ENCODE measurements around the gene ZNF789.

ZNF789 gene

DNA sequence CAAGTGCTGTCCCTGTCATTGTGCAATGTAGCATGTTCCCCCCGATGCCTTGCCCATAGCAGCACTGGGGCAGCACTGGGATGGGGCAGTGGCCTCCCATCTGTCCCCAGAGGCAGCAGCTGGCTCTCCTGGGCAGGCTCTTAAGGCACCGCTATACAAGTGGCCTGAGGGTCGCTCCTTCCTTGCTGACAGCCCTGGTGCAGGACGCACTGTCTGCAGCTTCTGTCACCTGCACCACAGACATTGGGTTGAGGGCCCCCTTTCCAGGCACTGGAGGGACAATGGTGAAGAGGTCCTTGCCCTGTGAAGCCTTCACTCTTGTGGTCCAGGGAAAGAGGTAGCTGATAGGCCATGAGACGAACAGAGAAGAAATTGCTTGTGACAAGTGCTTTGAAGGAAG is 23.4 kb upstream of the ZNF789 start:
- no peak overlapping the region for H3K4me3 ChIP-seq (ENCODE audit: low read depth, low read length)
- in situ Hi-C loops (cut with HindIII; ENCODE audit: low sequenced_read_pairs), result no loop called here
- DNase-seq (ENCODE audit: low read depth, low spot score), result no peak
- TF ChIP-seq, protein P1, sequence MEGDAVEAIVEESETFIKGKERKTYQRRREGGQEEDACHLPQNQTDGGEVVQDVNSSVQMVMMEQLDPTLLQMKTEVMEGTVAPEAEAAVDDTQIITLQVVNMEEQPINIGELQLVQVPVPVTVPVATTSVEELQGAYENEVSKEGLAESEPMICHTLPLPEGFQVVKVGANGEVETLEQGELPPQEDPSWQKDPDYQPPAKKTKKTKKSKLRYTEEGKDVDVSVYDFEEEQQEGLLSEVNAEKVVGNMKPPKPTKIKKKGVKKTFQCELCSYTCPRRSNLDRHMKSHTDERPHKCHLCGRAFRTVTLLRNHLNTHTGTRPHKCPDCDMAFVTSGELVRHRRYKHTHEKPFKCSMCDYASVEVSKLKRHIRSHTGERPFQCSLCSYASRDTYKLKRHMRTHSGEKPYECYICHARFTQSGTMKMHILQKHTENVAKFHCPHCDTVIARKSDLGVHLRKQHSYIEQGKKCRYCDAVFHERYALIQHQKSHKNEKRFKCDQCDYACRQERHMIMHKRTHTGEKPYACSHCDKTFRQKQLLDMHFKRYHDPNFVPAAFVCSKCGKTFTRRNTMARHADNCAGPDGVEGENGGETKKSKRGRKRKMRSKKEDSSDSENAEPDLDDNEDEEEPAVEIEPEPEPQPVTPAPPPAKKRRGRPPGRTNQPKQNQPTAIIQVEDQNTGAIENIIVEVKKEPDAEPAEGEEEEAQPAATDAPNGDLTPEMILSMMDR (IDR thresholded peaks at IDR 0.05; ENCODE audit: low read depth, low read length), result no peak

DNA sequence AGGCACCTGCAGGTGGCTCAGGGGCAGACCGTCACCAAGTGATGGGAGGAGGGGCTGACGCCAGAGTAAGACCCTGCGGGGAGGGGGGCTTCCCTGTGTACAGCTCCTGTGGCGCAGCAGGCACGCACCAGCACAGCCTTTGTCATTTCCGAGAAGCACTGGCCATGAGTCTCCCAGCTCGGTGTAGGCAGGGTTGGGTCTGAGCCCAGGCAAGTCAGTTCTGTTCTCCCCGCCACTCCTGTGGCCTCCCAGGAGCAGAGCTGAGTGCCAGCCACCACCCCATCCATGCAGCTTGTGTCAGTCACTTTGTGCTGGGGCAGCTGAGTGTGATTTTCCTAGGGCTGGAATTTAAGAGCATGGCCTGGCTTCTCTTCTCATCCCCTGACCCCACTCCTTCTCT is 20.8 kb upstream of the ZNF789 start:
- TF ChIP-seq, protein P1 (IDR thresholded peaks at IDR 0.05; ENCODE audit: low read depth, low read length), result no peak
- in situ Hi-C loops (cut with HindIII; ENCODE audit: low sequenced_read_pairs), result no loop called here
- no peak overlapping the region for H3K4me3 ChIP-seq (ENCODE audit: low read depth, low read length)

DNA sequence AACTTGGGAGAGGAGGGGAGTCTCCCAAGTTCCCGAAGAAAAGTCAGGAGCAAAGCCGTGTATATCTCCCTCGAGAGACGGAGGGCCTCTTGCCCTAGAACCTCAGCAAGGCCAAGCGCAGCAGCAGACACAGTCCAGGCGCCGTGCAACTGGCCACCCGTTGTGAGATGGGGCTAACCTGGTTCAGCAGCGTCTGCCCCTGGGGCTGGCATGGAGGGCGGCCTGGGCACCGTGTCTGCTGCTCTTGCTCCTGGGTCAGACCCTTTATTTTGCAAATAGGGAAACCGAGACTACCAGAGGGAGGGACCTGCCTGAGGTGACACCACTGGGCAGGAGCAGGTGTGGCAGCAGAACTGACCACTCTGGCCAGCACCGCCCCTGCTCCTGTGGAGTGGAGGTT is 20.1 kb upstream of the ZNF789 start:
- no peak for DNase-seq (ENCODE audit: low read depth, low spot score)
- in situ Hi-C loops (cut with HindIII; ENCODE audit: low sequenced_read_pairs), result no loop called here
- TF ChIP-seq, protein P1 (IDR thresholded peaks at IDR 0.05; ENCODE audit: low read depth, low read length), result no peak
- no peak overlapping the region for H3K4me3 ChIP-seq (ENCODE audit: low read depth, low read length)

More for the DNA sequence above, 20.8 kb upstream of the ZNF789 start:
- DNase-seq (ENCODE audit: low read depth, low spot score), result no peak

DNA sequence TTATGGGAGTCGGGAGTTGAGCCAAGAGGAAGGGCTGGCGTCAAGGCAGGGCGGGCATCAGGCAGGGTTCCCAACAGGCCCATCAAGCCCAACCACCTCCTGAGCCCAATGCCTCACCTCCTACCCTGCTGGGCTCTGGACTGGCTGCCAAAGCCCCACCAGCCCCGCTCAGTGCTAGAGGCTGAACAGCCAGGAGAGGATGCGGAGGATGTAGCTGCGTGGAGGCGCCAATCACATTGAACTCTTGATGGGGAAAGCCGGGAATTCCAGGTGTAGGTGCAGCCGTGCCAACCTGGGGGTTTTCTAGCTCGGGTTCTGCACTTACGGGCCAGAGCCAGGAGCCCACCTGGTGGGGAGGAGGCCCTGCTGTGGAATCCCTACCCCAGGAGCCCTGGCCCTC is 19.6 kb upstream of the ZNF789 start:
- in situ Hi-C loops (cut with HindIII; ENCODE audit: low sequenced_read_pairs), result no loop called here
- no peak for DNase-seq (ENCODE audit: low read depth, low spot score)
- H3K4me3 ChIP-seq (ENCODE audit: low read depth, low read length), result no peak overlapping the region
- TF ChIP-seq, protein P1 (IDR thresholded peaks at IDR 0.05; ENCODE audit: low read depth, low read length), result no peak

DNA sequence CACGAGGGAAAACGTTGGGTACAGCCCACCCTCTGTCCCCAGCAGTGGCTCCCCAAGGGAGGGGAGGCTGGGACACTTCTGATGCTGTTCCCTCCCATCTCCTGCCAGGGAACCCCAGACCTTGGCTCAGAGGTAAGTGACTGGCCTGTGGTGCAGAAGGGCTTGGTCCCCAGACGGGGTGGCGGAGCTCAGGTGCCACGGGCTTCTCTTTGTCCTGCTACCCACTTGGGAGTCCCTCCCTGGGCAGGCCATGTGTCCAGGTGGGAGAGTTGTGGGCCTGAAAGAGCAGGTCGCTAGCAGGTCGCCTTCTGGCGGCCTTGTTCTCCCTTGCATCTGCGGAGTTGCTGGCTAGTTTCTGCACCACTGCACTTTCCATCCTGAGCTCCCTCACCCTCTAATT is 16.8 kb upstream of the ZNF789 start:
- in situ Hi-C loops (cut with HindIII; ENCODE audit: low sequenced_read_pairs), result no loop called here
- TF ChIP-seq, protein P1 (IDR thresholded peaks at IDR 0.05; ENCODE audit: low read depth, low read length), result no peak
- H3K4me3 ChIP-seq (ENCODE audit: low read depth, low read length), result no peak overlapping the region
- DNase-seq (ENCODE audit: low read depth, low spot score), result no peak

DNA sequence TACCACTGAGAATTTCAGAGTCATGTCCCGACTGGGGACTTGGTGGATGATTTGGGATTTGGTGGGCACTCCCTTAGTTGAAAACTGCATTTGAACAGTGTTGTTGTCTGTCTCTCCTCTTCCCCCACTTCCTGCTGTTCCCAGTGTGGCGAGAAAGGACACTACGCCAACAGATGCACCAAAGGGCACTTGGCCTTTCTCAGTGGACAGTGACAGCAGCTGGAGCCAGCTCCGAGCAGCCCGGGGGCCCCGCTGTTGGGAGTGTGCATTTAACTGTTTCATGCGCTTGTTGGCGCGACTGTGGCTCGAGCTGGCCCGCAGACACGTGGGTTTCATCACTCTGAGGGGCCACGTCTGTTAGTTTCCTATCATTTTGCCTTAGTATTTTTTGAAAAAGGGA is 16.4 kb upstream of the ZNF789 start:
- in situ Hi-C loops (cut with HindIII; ENCODE audit: low sequenced_read_pairs), result no loop called here
- no peak for DNase-seq (ENCODE audit: low read depth, low spot score)
- H3K4me3 ChIP-seq (ENCODE audit: low read depth, low read length), result no peak overlapping the region
- TF ChIP-seq, protein P1 (IDR thresholded peaks at IDR 0.05; ENCODE audit: low read depth, low read length), result no peak
